ENCODE results near the gene PRSS27.
"Not testable (repeated sequence)": the region's sequence is repeated elsewhere in the genome, so short reads cannot be mapped to it uniquely, and the experiment has no call there.

PRSS27 gene

DNA sequence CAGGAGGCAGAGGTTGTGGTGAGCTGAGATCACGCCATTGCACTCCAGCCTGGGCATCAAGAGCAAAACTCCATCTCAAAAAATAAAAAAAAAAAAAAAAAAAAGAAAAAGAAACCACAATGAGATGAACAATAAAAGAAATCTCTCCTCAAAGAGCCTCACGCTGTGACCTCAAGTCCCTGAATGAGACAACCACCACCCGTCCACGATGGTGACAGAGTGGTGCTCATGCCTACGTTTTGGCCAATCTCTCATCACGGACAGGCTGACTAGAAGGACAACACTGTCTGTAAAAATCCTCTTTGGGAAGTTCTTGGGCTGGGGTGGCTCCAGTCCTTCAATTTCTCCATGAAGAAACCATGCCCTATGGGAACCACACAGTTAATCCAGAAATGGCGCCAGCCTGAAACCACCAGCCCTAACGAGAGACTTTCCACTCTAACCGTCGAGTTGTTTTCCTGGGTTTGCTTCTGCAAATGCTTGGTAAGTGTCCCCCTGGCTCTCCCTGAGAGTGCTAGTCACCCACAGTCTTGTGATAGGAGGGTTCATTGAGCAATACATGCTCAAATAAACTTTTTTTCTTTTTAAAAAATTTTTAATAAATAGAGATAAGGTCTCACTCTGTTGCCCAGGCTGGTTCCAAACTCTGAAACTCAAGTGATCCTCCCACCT, 15.0 kb upstream of the PRSS27 start:
- no peak for DNase-seq (ENCODE audit: extremely low spot score, insufficient read length, low read depth)
- no peak for FAIRE-seq

DNA sequence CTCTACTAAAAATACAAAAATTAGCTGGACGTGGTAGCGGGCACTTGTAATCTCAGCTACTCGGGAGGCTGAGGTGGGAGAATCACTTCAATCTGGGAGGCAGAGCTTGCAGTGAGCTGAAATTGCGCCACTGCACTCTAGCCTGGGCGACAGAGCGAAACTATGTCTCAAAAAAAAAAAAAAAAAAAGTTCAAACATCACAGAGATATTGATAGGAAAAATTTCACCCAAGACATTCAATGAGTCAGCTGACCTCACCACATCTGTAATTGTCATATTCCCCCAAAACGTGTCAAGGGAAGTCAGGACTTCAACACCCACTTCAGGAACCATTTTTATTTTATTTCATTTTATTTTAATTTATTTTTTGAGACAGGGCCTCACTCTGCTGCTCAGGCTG, 8.0 kb upstream of the PRSS27 start:
- no peak for DNase-seq (ENCODE audit: extremely low spot score, insufficient read length, low read depth)
- no peak for FAIRE-seq

DNA sequence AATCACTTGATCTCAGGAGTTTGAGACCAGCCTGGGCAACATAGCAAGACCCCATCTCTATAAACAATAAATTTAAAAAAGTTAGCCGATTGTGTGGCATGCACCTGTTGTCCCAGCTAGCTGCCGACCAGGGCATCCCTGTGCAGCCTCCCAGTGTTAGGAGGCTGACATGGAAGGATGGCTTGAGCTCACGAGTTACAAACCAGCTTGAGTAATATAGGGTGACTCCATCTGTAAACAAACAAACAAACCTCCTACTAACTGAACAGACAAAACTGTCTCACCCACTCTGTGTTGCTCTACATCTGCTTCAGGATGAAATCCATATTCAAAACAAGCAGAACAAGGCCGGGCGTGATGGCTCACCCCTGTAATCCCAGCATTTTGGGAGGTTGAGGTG, 6.9 kb upstream of the PRSS27 start:
- FAIRE-seq = no peak
- DNase-seq (ENCODE audit: extremely low spot score, insufficient read length, low read depth) = no peak

DNA sequence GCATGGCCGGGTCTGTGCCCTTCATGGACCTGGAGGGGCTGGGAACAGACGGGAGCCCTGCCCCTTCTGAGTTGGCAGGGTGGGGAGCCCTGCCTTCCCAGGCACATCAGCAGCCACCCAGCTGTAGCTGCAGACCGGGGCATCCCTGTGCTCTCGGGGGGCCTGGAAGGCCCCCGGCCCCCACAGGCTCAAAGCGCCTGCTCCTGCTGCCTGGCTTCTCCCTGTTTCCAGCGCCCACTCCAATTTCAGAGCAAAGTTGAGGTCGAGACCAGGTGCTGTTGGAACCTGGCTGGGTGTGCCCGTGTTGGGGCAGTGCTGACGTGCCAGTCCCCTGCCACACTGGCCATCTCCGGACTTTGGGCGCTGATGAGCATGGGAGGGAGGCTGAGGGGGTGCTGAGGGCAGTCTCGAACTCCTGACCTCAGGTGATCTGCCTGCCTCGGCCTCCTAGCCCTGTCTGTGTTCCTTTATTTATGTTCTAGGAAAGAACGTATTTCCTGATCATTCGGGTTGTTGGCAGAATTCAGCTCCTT, 4.9 kb upstream of the PRSS27 start:
- no peak for FAIRE-seq
- DNase-seq (ENCODE audit: extremely low spot score, insufficient read length, low read depth) = no peak

DNA sequence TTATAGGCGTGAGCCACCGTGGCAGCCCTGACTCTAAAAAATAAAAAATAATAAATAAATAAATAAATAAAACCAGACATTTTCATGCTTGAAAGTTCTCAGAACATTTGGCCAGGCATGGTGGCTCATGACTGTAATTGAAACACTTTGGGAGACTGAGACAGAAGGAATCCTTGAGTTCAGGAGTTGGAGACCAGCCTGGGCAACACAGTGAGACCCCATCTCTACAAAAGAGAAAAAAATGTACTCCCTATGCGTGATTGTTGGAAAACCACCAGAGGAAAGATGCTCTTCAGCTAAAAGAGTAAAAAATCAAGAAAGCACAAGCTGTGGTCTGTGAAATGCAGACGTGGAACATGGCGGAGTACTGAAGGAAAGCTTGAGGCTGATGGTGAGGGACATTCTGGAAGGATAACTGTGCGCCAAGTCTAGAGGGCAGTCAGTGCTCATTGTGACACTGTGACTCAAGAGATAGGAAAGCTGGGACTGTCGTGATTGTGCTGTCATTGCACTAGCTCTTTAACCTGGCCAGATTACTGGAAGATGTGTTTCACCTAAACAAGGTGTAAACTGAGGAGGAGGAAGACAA, 4.2 kb upstream of the PRSS27 start:
- DNase-seq (ENCODE audit: extremely low spot score, insufficient read length, low read depth) (no peak), FAIRE-seq (no peak)

DNA sequence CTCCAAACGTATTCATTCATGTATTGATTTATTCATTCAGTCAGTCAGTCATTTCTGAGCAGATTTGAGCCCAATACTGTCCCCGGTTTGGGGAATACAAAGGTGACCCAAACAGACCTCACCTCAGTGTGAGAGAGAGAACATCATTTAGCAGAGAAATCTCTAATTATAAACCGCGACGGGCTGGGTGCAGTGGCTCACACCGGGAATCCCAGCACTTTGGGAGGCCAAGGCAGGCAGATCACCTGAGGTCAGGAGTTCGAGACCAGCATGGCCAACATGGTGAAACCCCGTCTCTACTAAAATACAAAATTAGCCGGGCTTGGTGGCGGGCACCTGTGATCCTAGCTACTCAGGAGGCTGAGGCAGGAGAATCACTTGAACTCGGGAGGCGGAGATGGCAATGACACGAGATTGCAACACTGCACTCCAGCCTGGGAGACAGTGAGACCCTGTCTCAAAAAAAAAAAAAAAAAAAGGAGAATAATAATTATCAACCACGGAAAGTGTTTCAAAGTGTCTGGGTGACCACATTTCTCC, 1.7 kb upstream of the PRSS27 start:
- FAIRE-seq; DNase-seq (ENCODE audit: extremely low spot score, insufficient read length, low read depth): not testable (repeated sequence)

DNA sequence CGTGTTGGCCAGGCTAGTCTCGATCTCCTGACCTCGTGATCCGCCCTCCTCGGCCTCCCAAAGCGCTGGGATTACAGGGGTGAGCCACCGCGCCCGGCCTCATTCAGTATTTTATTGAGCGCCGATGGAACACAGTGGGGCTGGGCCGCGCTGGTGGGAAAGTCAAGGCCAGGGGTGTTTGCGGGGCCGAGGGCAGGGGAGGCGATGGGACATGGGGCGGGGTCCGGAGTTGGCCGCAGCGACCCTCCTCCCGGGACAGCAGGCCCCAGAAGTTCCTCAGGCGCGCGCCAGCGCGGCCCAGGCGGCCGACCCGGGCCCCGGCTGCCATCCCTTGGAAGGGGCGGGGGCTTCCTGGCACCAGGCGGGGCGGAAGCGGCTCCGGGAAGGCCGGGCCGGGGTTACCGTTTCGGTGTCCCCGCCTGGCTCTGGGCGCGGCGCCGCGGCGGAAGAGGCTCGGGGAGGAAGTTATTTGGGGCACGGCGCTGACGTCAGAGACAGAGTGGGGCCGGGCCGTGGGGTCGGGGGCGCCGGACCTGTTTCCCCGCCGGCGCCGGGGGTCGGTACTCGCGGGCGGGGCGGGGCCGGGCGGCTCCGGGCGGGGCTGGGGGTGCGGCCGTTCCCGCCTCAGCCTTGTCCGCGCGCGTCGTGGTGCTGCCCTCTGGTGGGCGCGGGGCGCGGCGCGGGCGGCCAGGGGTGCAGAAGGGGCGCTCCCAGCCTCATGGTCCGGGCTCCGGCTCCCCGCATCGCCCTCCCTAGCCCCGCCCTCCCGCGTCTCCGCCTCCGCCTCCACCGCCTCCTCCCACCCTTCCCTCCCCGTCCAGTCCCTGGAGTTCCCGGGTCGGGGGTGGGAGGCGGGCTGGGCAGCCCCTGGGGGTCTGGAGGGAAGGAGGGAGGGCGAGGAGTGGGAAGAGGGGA, 952 bp upstream of the PRSS27 start:
- peak; percentile 85 for DNase-seq (ENCODE audit: extremely low spot score, insufficient read length, low read depth)
- FAIRE-seq = peak; percentile 77

DNA sequence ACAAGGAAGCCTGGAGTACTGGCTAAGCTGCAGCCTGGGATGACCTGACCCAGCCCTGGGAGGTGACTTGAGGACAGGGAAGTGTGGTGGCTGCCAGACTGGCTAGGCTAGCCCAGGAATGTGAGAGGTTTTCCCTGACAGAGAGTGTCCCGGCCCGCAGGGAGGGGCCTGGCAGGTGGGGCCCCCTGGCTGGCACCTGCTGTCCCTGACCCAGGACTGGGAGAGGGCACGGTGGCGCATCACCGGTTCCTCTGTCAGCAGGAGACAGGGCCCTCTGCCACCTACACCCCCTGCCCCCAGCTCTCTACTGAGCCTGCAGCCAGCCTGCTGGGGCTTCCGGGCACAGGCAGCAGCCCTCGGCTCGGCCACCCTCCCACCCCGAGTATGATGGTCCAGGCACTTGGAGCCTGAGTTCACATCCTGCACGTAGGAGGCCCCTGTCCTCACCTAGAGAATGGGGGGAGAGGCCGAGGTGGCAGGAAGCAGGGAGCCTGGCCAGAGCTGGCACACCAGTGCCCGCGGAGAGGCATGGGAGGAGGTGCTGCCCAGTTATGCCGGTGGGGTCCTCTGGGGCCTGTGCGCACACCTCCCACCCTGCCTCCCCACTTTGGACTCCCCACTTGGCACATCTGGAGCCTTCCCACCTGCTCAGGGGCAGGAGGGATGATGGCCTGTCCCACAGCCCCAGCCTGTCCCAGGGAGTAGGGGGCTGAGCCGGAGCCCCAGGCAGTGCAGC, 528 bp downstream of the PRSS27 start:
- FAIRE-seq = no peak
- DNase-seq (ENCODE audit: extremely low spot score, insufficient read length, low read depth) = no peak

DNA sequence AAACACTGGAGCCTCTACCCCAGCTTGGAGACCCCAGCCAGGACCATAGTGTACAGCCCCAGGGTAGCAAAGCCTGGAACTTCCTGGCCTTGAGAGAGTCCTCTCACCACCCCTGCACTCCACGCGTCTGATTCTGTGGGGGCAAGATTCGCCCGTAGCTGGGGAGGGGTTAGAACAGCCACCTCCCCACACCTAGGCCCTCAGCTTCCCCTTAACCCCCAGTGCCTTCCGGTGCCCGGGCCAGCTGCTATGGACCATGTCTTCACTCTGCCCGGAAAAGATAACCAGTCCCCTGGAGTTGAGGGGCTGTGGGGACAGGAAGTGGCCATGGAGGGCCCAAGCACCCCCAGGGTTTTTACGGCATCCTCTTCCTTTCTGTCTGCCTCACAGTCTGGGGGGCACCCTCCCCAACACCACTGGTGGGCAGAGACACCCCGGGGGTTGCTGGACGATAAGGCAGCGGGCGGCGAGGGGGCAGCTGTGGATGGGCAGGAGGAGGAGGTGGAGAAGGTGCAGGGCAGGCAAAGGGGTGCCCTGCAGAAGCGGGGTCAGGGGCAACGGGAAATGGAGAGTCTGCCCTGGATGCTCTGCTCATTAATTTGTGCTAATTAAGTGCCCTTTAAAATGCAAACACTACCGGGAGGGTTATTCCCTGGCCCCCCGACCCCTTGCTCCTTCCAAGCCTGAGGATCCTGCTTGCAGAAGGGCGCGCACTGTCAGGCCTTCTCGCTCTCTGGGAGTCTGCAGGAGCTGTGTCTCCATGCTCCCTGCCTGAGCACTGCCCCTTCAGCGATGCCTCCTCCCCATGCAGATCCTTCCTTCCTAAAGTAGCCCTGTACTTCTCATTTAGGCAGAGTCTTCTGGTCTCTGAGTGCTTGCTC, 2.4 kb downstream of the PRSS27 start:
- no peak for FAIRE-seq
- DNase-seq (ENCODE audit: extremely low spot score, insufficient read length, low read depth) = no peak

DNA sequence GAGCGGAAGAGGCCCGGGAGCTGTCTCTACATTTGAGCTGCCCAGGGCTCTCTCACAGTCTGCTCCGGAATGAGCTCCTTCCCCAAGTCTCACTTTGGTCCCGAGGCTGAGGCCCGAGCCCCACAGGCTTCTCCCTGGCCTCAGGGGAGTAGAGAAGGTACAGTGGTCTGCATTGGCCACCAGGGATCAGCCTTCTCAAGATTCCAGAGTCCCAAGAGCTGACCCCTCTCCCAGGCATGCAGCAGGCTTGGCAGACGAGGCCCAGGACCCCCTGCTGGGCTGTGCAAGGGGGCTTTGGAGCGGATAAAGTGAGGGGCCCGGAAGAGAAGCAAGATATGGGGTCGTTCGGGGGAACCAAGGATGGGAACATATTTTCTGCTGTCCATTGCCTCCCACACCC, 3.1 kb downstream of the PRSS27 start:
- FAIRE-seq (no peak), DNase-seq (ENCODE audit: extremely low spot score, insufficient read length, low read depth) (no peak)

DNA sequence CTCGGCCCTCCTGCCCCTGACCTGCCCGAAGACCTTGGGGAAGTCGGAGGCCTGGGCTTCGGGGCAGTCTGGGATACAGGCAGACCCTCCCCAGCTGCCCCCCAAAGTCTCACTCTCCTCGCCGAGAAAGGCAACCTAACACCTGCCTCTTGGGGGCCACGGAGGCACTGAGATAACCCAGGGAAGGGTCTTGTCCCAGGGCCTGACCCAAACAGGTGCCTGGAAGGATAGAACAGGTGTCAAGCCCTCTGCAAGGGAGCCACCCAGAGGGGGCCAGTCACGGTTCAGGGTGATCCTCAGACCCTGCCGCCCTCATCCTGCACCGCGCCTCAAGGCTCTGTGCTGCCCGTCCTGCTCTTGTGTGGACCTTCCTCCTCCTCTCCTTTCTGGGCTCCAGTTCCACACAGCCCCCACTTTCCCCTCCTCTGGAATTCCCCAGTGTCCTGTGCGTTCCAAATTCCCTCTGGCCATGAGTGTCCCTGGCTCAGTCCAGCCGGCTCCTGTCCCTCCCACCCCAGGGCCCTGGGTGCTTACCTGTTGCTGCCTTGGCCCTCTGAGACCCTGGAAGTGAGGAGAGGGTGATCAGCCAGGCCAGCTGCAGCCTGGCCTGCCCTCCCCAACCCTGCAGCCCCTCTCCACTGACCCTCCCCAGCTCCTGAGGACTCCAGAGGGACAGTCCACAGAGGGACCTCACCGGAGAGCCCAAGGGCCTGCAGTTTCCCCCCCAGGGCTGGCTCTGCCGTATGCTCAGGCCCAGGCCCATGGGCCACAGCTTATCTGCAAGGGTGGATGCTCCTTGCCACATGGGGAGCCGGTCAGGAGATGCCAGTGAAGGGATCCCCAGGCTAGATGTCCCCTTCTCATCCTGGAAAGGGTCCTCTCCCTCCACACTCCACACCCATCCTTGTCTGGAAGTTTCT, 3.8 kb downstream of the PRSS27 start:
- DNase-seq (ENCODE audit: extremely low spot score, insufficient read length, low read depth) = no peak

DNA sequence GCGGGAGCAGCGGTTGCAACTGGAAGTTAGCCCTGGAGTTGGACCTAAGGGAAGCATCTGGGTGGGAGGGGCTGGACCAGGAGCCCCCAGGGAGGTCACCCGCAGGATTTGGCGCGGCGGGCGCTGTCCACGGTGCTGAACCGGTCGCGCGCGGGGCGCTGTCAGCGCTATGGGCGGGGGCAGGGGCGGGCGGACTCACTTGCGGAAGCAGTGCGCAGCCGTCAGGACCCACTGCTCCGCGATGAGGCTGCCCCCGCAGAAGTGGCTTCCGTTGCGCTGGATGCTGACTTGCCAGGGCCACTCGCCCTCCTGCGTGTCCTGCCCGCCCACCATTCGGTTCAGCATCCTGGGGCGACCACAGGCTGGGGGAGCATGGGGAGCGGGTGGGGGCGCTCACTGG, 4.5 kb downstream of the PRSS27 start:
- DNase-seq (ENCODE audit: extremely low spot score, insufficient read length, low read depth) (peak; percentile 48), FAIRE-seq (no peak)

More for the DNA sequence above, 3.8 kb downstream of the PRSS27 start:
- FAIRE-seq = no peak

DNA sequence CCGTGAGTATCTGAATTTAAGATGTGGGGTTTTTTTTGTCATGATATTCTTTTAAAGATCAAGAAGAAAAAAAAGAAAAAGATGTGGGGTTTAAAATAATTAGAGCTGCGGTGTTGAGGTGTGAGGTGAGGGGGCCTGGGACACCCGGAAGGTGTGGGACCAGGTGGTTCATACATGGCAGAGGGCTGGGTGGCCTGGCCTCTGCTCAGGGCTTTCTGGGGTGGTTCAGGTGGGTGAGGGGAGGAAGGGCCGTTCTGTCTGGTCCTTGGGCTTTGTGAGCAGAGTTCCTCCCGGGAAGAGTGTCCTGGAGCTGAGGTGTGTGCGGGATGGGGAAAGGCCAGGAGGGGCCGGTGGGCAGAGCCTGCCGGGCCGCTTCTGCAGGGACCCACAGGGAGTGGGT, 5.0 kb downstream of the PRSS27 start:
- FAIRE-seq (no peak), DNase-seq (ENCODE audit: extremely low spot score, insufficient read length, low read depth) (no peak)

DNA sequence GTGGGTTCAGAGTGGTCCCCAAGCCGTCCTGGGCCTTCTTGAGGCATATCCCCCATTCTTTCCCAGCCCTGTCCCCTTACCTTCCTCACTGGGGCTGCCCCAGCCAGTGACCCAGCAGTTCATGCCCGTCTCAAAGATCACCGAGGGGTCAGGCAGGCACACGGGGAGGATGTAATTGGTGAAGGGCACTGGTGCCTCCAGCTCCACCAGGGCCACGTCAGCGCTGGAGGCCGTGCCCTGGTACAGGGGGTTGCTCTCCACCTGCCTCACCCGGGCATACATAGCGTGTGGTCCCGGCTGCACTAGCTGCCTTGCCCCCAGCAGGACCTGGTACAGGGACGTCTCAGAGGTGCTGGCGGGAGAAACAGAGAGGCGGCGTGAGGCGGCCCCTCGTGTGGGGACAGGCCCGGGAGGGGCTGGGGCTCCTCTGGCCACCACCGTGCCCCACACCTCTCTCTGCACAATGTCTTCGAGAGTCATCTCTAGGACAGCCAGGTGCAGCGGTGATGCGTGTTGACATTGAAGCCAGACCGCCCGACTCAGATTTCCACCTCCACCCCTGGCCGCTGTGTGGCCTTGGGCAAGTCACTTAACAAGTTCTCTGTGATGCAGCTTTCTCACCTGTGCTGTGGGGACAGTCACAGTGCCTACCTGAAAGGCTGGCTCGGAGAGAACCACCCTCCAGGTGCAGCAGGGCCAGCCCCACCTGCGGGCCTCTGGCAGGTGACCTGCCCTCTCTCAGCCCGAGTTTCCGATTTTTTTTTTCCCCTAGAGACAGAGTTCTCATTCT, 5.8 kb downstream of the PRSS27 start:
- FAIRE-seq (no peak), DNase-seq (ENCODE audit: extremely low spot score, insufficient read length, low read depth) (no peak)

DNA sequence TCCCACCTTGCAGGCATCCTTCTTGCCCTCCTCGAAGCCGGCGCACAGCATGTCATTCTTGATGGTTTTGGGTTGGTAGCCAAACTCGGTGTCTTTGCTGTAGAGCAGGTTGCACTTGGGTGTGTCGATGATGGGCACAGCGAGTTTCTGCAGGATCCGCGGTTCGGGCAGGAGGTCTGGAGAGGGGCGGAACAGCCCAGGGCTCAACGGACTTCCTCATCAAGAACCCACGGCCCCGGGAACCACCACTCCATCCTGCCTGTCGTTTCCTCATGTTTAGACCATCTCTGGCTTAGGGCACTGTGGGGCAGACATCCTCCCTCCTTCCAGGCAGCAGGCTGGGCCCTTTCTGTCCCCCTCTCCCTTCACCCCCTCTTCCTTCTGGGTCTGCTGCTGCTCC, 6.5 kb downstream of the PRSS27 start:
- no peak for FAIRE-seq

DNA sequence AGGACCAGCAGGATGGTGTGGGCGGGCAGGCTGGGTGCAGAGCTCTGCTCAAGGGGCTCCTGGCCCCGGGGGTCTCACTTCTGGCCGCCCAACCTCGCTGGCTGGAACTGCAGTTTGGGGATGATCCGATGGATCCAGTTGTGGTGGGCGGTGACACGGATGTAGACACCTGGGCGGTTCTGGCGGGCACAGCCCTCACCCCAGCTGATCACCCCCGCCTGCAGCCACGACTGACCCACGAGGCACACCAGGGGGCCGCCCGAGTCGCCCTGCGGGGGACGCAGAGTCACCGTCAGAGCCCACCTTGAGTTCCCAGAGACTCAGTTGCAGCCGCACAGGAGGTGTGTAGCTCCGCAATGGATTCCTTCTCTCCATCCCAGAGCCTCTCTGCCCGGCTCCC, 7.5 kb downstream of the PRSS27 start:
- DNase-seq (ENCODE audit: extremely low spot score, insufficient read length, low read depth) = no peak
- no peak for FAIRE-seq

More for the DNA sequence above, 6.5 kb downstream of the PRSS27 start:
- DNase-seq (ENCODE audit: extremely low spot score, insufficient read length, low read depth) = no peak

DNA sequence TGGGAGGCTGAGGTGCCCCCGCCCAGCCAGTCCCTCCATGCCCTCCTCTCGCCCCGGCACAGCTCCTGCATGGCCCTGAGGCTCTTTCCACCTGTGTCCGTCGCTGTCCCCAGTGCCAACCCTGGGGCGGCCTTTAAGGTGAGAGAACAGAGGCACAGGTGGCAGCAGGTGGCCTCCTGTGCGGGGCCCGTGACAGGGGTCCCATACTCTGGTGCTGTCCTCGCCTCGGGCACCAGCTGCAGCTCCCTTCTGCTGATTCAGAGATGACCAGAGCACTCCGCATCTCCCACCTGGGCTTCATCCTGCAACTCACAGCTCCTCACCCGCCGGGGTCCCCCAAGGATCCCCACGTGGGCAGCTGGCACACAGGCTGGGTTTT, 8.0 kb downstream of the PRSS27 start:
- DNase-seq (ENCODE audit: extremely low spot score, insufficient read length, low read depth) = no peak
- no peak for FAIRE-seq

Data from GM18507 (cell line).